ENCODE data around the gene FHIT.
"Not testable (repeated sequence)": the region's sequence is repeated elsewhere in the genome, so short reads cannot be mapped to it uniquely, and the experiment has no call there.

FHIT gene

DNA sequence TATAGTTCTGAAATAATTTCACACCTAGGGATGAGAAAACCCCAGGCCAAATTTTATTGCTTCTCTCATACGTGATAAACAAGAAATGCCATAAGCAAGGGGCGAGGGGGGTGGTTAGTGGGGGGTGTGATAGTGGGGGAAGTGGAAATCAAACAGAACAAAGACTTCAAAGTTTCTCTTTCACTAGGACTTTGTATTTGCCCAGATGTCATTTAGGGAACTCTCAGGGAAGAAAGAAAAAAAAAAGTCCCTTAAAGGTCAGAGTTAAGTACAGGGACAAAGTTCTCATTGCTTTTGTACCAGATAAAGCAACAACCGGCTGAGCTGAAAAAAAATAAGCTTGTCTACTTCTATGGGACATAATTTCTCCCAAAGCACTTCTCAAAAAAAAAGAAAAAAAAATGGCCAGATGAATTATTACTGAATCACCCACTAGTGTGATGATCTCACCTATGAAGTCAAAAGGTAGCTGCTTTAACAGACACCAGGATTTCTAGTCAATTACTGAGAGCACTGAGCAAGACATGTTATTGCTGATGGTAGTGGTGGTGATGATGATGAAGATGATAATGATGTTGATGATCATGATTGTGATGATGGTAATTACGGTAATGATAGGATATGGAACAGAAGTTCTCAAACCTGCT lies 56.2 kb downstream of the FHIT start:
- H3K4me3 ChIP-seq (ENCODE audit: low read length): no peak overlapping the region
- DNase-seq (ENCODE audit: low read depth): no peak
- no peak for TF ChIP-seq CTCF (conservative IDR thresholded peaks at IDR 0.05; ENCODE audit: low read depth, low read length)

DNA sequence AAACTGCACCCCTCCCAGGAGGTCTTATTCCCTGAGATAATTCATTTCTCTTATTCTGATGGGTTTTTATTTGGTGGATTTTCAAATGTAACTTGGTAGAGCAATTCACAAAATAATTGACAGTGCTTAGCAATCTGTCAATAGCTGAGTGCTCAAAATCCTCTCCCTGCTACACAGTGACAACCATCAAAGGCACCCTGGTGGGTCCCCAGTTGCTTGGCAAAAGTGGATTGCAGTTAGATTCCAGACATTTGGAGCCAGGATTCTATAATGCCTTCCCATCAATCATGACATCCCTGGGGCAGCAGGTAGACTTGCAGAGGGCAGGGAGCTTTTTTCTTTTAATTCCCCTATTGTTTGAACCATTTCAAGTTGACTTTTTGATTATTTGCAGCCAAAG lies 59.0 kb downstream of the FHIT start:
- DNase-seq (ENCODE audit: low read depth): no peak
- H3K4me3 ChIP-seq (ENCODE audit: low read length): no peak overlapping the region
- no peak for TF ChIP-seq CTCF (conservative IDR thresholded peaks at IDR 0.05; ENCODE audit: low read depth, low read length)

DNA sequence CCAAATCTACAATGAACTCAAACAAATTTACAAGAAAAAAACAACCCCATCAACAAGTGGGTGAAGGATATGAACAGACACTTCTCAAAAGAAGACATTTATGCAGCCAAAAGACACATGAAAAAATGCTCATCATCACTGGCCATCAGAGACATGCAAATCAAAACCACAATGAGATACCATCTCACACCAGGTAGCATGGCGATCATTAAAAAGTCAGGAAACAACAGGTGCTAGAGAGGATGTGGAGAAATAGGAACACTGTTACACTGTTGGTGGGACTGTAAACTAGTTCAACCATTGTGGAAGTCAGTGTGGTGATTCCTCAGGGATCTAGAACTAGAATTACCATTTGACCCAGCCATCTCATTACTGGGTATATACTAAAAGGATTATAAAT lies 61.0 kb downstream of the FHIT start:
- H3K4me3 ChIP-seq (ENCODE audit: low read length); DNase-seq (ENCODE audit: low read depth): not testable (repeated sequence)

DNA sequence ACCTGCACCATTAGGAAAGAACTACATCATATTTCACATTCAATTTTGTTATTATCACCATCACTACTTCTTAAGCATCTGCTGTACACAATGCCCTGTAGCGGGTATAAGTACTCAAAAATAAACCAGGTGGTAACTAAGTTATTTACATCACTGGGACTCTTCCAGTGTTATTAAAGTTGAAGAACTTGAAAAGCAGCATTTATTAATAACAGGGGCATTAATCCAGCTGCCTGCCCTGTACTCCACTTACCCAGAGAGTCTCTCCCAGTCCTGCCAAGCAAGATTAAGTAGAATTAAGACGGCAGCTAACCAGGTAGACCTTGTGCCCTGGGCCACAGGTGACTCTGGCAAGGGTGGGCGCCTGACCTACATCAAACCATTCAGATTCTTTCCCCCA lies 65.2 kb downstream of the FHIT start:
- no peak overlapping the region for H3K4me3 ChIP-seq (ENCODE audit: low read length)
- DNase-seq (ENCODE audit: low read depth): no peak
- TF ChIP-seq CTCF (conservative IDR thresholded peaks at IDR 0.05; ENCODE audit: low read depth, low read length): no peak

GRCh38 chr3:61184956-61185355 lies 66.3 kb downstream of the FHIT start:
- no peak for DNase-seq (ENCODE audit: low read depth)
- no peak overlapping the region for H3K4me3 ChIP-seq (ENCODE audit: low read length)
- TF ChIP-seq CTCF (conservative IDR thresholded peaks at IDR 0.05; ENCODE audit: low read depth, low read length): no peak

GRCh38 chr3:61182662-61183061 lies 68.6 kb downstream of the FHIT start:
- DNase-seq (ENCODE audit: low read depth): no peak
- TF ChIP-seq CTCF (conservative IDR thresholded peaks at IDR 0.05; ENCODE audit: low read depth, low read length): no peak
- no peak overlapping the region for H3K4me3 ChIP-seq (ENCODE audit: low read length)

- DNase-seq (ENCODE audit: low read depth): peak; percentile 42
- H3K4me3 ChIP-seq (ENCODE audit: low read length): no peak overlapping the region
- no peak for TF ChIP-seq CTCF (conservative IDR thresholded peaks at IDR 0.05; ENCODE audit: low read depth, low read length)
Observed at GRCh38 chr3:61181874-61182273, 69.4 kb downstream of the FHIT start.

DNA sequence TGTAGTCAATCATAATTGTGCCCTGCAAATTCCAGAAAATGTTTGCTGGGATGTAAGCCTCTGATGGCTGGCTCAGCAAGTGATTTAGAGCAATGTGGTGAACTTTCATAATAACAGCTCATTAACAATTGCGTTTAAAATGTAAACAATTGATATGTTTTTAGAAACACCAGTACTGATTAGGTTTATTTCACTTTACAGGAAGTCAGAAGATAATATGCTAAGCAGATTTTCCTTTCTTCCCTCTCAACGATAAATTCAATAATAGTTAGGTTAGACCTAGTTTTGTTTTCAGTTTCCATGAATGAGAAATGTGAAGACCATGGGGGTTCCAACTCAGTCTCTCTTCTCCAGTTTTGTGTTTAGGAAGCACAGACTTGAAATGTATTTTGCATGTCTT lies 71.0 kb downstream of the FHIT start:
- no peak for DNase-seq (ENCODE audit: low read depth)
- TF ChIP-seq CTCF (conservative IDR thresholded peaks at IDR 0.05; ENCODE audit: low read depth, low read length): no peak
- H3K4me3 ChIP-seq (ENCODE audit: low read length): no peak overlapping the region
